T-helper 9 cell (primary cell): Measurements from ENCODE around the gene SARS2.
"Not testable (repeated sequence)": the region's sequence is repeated elsewhere in the genome, so short reads cannot be mapped to it uniquely, and the experiment has no call there.

ENCODE experiments used
- DNase-seq: peaks from one replicate; pipeline ENCODE4 v3.0.0-alpha.2; 2020
- total RNA-seq, 2 donors: gene quantifications; one replicate each; lab custom pipeline; 2026; lab: John Stamatoyannopoulos, UW

Gene SARS2
- total RNA-seq = 2.0 to 2.2 reads per million in 2 donors

DNA sequence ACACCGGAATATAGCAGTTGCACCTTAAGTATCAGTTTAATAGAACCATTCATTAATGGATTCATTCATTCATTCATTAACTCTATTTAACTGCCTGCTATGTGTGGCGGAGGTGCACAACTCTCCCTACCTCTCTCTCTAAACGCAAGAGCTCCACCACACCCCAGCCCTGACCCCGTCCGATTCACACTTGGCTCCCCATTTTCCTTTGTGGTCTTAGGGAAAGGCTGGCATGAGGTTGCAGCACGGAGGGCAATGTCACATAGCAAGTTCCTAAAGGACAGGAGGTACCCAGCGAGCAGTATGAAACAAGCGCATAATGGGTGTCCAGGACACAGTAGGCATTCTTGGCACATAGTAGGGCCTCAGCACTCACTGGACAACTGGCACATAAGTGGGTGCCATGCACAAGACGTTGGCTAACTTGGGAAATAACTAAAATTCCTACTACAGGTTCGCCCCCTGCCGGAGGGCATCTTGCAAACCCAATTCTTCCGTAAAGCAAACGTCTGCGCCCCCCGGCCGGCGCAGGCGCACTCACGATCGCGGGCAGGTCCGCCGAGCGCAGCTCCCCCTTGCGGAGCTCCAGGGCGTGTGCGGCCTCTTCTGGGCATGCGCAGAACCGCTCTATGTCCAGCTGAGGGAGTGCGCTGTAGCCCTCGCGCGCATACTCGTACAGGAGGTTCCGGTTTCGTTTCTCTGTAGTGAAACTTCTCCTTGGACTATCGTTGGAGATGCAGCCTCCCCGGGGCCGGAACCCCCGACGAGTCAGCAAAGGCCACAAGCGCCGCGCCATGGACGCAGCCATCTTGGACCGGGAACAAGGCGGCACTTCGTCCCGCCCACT lies at the start of gene SARS2:
SARS2 (minus strand) TSS at position 835 of the 847 bp plus-strand sequence; CDS start at position 808, 27 bp downstream.
- peak; percentile 88 for DNase-seq

- DNase-seq = no peak
These were observed 49.2 kb upstream of the SARS2 start for GRCh38 chr19:38979812-38980211.

- no peak for DNase-seq
These were observed 47.7 kb upstream of the SARS2 start for GRCh38 chr19:38978326-38978689.

DNA sequence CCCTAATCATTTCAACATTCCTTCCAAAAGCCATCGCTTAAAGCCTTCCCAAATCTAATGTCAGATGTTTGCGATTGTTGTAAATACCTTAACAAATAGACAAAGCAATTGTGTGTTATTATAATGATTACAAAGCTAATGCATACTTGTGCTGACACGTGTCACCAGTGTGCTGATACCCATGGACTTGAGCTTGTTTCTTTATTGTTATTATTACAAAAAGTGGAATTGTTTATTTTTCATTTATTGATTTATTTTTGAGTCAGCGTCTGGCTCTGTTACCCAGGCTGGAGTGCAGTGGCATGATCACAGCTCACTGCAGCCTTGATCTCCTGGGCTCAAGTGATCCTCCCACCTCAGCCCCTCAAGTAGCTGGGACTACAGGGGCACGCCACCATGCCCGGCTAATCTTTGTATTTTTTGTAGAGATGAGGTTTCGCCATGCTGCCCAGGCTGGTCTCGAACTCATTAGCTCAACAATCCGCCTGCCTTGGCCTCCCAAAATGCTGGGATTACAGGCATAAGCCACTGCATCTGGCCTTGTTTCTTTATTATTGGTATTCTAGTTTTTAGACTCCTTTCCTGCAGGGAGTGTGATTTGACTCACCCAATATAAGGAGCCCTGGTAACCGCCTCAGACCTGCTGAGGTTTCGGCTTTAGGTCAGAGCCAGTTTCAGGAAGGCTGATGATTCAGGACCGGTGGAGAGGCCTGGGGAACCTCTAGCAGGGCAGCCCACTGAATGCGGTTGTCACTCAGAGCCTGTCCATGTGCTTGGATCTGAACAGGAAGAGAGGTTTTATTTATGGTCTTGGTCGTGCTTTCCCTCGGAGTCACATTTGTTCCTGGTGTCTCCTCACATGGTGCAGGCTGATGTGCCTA lies 47.1 kb upstream of the SARS2 start:
- no peak for DNase-seq

DNA sequence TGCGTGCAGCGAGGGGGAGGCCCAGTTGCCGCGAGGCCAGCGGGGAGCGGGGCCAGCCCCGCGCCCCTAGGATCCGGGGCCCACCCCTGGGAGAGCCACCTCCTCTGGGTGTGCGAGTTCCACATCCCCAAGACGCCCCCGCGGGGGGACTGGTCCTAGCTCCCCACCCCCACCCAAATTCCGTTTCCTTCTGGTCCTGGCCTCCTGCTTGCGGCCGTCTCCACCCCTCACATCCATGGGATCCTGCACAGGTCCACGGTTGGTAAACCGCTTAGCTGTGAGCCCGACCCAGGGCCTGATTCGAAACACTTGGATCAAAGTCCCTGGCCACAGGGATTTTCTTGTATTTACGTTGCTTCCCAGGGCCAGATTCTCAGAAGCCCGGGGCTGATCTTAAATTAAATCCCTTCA lies 45.3 kb upstream of the SARS2 start:
- no peak for DNase-seq

GRCh38 chr19:38975214-38975860 lies 44.8 kb upstream of the SARS2 start, which contains the start of gene FBXO17:
Gene FBXO17 (minus strand): TSS chr19:38975742. CDS start chr19:38950319, 25,423 bp downstream.
- no peak for DNase-seq

GRCh38 chr19:38974624-38975213 lies 44.2 kb upstream of the SARS2 start:
- no peak for DNase-seq

DNA sequence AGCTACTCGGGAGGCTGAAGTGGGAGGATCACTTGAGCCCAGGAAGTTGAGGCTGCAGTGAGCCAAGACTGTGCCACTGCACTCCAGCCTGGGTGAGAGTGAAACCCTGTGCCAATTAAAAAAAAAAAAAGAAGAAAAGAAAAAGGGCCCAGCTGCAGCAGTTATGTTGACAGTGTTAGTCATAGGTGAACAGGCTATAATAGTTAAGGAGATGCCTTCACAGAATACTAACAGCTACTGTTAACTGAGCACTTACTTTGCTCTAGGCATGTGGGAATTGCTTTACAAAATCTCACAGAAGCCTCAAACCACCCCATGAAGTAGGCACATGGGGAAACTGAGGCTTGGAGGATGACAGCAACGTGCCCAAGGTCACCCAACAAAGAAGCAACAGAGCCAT lies 41.1 kb upstream of the SARS2 start:
- DNase-seq = no peak

DNA sequence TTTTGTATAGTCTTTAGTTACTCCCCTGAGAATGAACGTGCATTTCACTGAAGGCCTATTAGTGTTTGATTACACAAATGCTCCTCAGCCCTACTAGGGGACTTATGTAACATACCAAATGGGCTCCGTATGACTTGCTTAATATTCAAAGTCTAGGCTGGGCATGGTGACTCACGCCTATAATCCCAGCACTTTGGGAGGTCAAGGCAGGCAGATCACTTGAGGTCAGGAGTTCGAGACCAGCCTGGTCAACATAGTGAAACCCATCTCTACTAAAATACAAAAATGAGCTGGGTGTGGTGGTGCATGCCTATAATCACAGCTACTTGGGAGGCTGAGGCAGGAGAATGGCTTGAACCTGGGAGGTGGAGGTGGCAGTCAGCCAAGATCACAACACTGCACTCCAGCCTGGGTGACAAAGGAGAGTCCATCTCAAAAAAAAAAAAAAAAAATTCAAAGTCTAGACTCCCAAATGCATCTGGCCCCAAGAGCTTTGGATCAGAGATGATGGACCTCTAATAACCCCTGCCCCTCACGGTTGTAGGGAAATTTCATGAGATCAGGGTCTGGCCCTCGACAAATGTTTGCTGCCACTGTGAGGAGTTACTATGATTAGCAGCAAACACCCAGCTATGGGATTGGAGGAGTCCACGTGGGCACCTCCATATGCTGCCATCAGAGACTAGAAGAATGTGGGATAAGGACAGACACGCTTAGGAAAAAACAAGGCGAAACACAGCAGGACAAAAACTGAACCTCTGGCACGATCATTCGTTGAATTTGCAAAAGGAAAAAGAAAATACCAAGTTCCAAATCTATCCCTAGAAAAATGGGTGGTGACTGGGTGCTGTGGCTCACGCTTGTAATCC lies 40.3 kb upstream of the SARS2 start:
- DNase-seq = no peak

GRCh38 chr19:38966149-38966548 lies 35.6 kb upstream of the SARS2 start:
- DNase-seq = not testable (repeated sequence)

- no peak for DNase-seq
These were observed 34.2 kb upstream of the SARS2 start for GRCh38 chr19:38964738-38965137.

GRCh38 chr19:38959618-38960017 lies 29.1 kb upstream of the SARS2 start:
- DNase-seq = no peak

DNA sequence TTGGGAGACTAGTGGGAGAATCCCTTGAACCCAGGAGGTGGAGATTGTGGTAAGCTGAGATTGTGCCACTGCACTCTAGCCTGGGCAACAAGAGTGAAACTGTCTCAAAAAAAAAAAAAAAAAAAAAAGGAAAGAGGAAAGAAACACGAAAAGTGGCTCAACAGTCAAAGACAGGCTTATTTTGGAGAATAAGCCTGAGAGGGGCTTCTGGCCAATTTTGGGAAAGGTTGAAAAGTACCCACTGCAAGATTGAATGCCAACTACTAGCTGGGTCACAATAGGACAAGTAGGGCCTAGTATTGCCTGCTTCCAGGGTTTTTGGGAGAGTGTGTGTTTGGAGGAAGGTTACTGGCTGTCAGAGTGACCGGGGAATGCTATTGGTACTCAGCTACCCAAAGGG lies 27.7 kb upstream of the SARS2 start:
- DNase-seq = no peak

DNA sequence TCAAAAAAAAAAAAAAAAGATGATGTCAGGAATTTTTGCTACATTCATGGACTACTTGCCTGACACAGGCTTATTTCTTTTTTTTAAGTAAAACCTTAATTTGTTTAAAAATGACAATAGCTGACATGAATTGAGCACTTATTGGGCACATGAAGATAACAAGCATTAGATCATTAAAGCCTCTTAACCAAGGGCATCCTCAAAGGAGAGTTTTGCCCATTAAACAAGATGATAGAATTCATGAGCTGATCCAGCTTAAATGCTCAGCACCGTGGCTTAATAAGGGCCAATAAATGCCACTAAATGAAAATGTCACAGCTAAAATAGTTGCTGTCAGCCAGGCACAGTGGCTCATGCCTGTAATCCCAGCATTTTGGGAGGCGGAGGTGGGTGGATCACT lies 25.7 kb upstream of the SARS2 start:
- DNase-seq = no peak

DNA sequence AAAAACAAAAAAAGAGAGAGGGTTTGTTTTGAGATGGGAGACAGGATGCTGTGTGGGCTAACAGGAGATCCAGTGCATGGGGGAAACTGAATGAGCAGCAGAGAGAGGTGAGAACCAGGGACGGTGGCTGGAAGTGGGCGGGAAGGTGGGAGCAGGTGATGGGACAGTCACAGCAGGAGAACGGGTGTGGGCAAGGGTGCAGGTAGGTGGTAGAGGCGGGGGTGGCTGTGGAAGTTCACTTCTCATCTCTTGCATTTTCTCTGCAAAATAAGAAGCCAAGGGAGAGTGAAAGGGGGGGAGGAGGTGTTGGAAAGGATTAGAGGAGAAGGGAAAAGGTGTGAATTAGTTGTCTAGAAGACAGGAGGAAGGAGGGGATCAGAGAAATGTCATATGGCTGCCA lies 23.1 kb upstream of the SARS2 start:
- no peak for DNase-seq

DNA sequence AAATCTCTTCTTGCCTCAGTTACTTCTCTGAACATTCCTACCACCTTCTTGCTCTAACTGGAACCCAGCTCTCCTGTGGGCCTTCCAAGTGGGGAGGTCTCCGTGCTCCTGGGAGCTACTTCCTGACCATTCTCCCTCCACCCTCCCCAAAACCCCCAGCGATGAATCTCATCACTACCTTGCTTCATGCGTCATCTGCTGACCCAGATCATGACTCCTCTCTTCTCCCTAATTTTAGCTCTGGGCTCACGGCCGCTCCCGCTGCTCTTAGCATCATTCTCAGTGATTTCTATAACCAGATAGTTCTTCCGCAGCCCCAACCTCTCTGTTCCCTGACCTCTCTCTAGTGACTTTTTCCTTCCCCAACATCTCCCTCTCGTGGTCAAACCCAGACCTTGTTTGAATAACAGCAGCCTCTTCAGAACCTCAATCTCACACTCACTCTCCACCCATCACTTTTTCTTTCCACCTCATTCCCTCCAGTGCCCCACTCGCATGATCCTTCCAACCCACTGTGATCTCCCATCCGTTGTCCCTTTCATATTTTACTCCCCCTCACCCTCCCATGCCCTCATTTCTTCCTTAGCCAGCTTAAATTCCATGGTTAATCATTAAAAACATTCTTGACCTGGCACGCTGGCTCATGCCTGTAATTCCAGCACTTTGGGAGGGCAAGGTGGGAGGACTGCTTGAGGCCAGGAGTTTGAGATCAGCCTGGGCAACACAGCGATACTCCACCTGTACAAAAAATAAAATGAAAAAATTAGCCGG lies 22.0 kb upstream of the SARS2 start:
- no peak for DNase-seq

DNA sequence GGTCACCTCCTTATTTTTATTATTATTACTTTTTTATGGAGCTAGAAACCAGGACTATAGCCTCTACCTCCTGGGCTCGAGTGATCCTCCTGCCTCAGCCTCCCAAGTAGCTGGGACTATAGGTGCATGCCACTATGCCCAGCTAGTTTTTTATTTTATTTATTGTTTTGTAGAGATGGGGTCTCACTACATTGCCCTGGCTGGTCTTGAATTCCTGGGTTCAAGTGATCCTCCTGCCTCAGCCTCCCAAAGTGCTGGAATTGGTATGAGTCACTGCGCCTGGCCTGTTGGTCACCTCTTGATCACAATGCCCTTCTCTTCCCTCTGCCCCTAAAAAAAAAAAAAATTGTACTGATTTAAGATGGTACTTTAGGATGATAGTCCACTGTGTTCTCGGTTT lies 20.6 kb upstream of the SARS2 start:
- no peak for DNase-seq

DNA sequence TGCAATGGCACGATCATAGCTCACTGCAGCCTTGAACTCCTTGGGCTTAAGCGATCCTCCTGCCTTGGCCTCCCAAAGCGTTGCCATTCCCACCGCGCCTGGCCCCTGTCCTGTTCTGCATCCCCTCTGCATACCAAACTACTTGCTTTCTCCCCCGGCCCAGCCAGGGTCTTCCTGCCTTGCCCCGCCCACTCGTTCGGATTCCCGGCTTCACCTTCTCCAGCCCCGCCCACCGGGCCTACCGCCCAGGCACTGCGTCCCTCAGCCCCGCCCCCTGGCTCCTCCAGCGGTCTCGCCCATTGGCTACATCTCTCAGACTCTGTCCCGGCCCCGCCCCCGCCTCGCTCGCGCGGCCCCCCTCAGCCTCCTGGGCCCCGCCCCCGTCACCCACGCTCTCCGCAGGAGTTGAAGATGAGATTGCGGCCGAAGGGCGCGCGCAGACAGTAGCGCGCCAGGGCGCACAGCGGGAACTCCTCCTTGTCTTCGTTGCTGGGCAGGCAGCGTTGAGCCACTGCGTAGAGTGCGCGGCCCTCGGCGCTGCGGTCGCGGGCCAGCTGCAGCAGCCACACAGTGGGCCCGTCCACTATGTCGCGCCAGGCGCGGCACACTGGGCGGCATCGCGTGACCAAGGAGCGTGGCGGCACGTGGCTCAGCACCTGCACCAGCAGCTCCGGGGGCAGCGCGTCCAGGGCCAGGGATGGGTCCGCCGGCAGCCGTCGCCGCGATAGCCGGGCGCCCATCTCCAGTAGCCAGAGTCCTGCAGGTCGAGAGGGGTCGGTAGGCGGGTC lies 19.2 kb upstream of the SARS2 start:
- peak; percentile 60 for DNase-seq

DNA sequence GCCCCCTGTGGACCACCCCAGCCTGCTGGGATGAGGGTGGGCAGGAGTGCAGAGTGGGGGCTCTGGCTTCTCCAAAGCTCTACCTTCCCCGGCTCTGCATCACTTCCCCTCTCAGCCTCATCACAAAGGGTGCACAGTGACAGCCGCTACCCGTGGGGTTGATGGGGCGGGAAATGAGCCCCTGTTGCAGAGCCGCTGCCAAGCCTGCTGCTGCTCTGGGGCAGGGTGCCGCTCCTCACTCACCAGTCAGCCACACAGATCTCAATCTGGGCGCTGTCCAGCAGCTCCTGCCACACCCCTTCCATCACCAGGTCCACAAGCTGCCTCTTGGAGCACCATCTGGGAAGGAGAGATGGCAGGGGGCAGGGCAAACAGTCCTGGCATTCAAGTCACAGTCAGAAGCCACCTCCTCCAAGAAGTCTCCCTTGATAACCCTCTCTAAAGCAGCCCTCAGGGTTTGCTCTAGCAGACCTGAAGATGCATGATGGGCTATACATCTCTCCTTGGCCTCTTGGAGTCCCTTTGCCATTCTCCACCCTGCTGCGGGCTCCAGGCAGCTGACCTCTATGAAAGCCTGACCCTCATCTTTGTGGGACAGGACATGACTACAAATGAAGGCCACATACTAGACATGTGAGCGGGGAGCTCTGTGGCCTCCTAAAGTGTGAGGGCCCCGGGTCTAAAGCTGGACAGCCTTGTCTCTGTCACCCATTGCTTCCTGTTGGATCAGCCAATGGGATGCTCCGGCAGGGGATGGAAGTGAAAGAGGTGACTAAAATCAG lies 15.9 kb upstream of the SARS2 start:
- DNase-seq = no peak
